ENCODE measurements around the gene SCOC. TPM values are rescaled to one million over a fixed set of nuclear protein-coding genes. Genes with fewer than 3 reads are reported as not detected.

The SCOC gene
- total and polyA plus RNA-seq, 2 of the 4 experiments (the other 2 are of a cell fraction), result 12.9 to 33.2 TPM

- no peak for TF ChIP-seq ELK1 (IDR thresholded peaks at IDR 0.05; ENCODE audit: borderline replicate concordance, low read depth, low read length)
- no peak for TF ChIP-seq BHLHE40 (IDR thresholded peaks at IDR 0.05; ENCODE audit: low read depth, low read length)
- TF ChIP-seq SMC3 (IDR thresholded peaks at IDR 0.05; ENCODE audit: low read depth, low read length), result no peak
- TF ChIP-seq FOS (IDR thresholded peaks at IDR 0.05; ENCODE audit: low read depth, low read length), result no peak
- no peak for TF ChIP-seq USF2 (IDR thresholded peaks at IDR 0.05; ENCODE audit: low read depth, low read length)
- H2AK9ac ChIP-seq (replicated peaks; ENCODE audit: low read depth, low read length, poor library complexity), result no peak overlapping the region
- H2BK5ac ChIP-seq (ENCODE audit: low read depth, low read length, poor library complexity, severe bottlenecking), result no peak overlapping the region
- BruUV-seq (replicated peaks), result no TSS peak
- no peak overlapping the region for H2BK120ac ChIP-seq (ENCODE audit: low read depth, low read length)
- no peaks in the 10 kb centered on the region for H3K9me1 ChIP-seq (ENCODE audit: insufficient read depth, low read length)
- intact Hi-C loops (cut with micrococcal nuclease), result loop anchor here (2.0 kb wide), 1 partner anchor 424 kb away; no protein-coding TSS in a partner anchor
- CTCF ChIA-PET, result interaction anchor here (1.8 kb wide), 1 partner anchor 22 kb away, joined by 6 read pairs; no protein-coding TSS in a partner anchor
- no peaks in the 10 kb centered on the region for H4K20me1 ChIP-seq (ENCODE audit: insufficient read depth, low read length)
- H2AFZ ChIP-seq (replicated peaks; ENCODE audit: low read length, poor library complexity), result peak overlapping the region; percentile 98
- peak overlapping the region; percentile 79 for H3K4me3 ChIP-seq (ENCODE audit: insufficient read depth, low read depth, low read length)
- WGBS, 2 experiments (ENCODE audit: extremely low coverage in 2 of 2, insufficient read length in 1 of 2), result 9% methylated on average over 11 of the region's 23 CpGs; no CpG with 5 or more reads in 1 of the 2 experiments
- no peaks in the 10 kb centered on the region for H3K36me3 ChIP-seq (ENCODE audit: control insufficient read depth, insufficient read depth, low read length)
- H3K27ac ChIP-seq (ENCODE audit: insufficient read depth, low read length), result no peak overlapping the region
- dilution Hi-C loops (cut with HindIII; ENCODE audit: low sequenced_read_pairs, unreplicated experiment), result no loop called here
- POLR2A ChIA-PET (ENCODE audit: unreplicated experiment), result no interaction called here
- peak overlapping the region; percentile 97 for H3K4me2 ChIP-seq (ENCODE audit: low read depth, low read length)
- H4K5ac ChIP-seq (ENCODE audit: low read depth, low read length), result no peak overlapping the region
- in situ Hi-C loops (cut with MboI; ENCODE audit: low sequenced_read_pairs), result no loop called here
- no peaks in the 10 kb centered on the region for H3K4me1 ChIP-seq (ENCODE audit: control insufficient read depth, insufficient read depth, low read length)
- DNase-seq (no peak), ATAC-seq (ENCODE audit: low read depth) (no peak; the same call in 1 of the 2 replicates)
- H3K4ac ChIP-seq (ENCODE audit: low read depth, low read length), result no peak overlapping the region
- H3K9ac ChIP-seq (ENCODE audit: low read depth, low read length), result no peak overlapping the region
- H2BK20ac ChIP-seq (ENCODE audit: low read depth, low read length), result no peak overlapping the region
- no peak overlapping the region for H3K18ac ChIP-seq (ENCODE audit: low read depth, low read length)
- no peak overlapping the region for H3K23ac ChIP-seq (ENCODE audit: low read depth, low read length)
- H3K56ac ChIP-seq (ENCODE audit: extremely low read depth, insufficient read depth, low read length), result no peak overlapping the region
- no peak overlapping the region for H2AK5ac ChIP-seq (ENCODE audit: low read depth, low read length)
- H3K9me3 ChIP-seq (ENCODE audit: control insufficient read depth, insufficient read depth, low read length), result no peaks in the 10 kb centered on the region
- no peak overlapping the region for H2BK15ac ChIP-seq (ENCODE audit: low read depth, low read length)
- peaks cover 11% of the 10 kb centered on the region for H3K27me3 ChIP-seq (ENCODE audit: control insufficient read depth, insufficient read depth, low read length)
- no peak overlapping the region for H4K8ac ChIP-seq (ENCODE audit: low read depth in 2 of 2, low read length in 2 of 2)
- H3K14ac ChIP-seq (replicated peaks; ENCODE audit: low read depth, low read length), result no peak overlapping the region
- H4K91ac ChIP-seq (ENCODE audit: insufficient read depth, low read depth, low read length), result no peak overlapping the region
- no peaks in the 10 kb centered on the region for H3K79me1 ChIP-seq (ENCODE audit: low read depth in 1 of 2, low read length in 2 of 2)
Observed at GRCh38 chr4:140426610-140427105, 53.2 kb downstream of the SCOC start.
